Stimulated activated CD4-positive, alpha-beta T cell treated with anti-CD3 and anti-CD28 coated beads, Interleukin-4, amount 100 ng/mL, for 4 hours (primary cell): Measurements from ENCODE around the gene PLEKHA6.
A peak's percentile ranks its signal among the peaks of the same experiment; 100 is the strongest.

Experiments
- DNase-seq, 2 experiments: peaks; one replicate each; pipeline ENCODE4 v3.0.0-alpha.2; 2020

The PLEKHA6 gene

DNA sequence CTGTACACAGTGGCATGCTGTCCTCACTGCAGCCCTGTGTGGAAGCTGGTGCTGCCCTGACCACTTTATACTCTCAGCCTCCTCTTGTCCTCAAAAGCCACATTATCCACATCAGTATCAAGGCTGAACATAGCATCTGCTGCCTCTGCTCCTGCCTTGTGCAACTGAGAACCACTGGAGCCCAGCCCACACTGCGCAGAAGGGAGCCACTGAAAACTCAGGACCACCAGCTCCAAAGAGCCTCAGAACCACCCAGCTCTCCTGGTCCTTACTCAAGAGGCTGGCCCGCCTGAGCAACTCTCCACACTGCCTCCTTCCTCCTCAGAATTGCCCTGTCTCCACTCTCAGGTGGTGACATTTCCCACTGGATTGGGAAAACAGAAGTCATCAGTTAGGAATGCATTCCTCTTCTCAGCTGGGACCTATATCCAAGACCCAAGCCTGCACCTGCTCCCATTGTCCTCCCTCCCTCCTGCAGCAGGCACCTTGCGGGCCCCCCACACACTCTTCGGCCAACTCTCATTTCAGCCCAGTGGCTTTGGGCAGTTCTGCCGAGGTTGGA, 156.4 kb downstream of the PLEKHA6 start:
- DNase-seq: no peak

DNA sequence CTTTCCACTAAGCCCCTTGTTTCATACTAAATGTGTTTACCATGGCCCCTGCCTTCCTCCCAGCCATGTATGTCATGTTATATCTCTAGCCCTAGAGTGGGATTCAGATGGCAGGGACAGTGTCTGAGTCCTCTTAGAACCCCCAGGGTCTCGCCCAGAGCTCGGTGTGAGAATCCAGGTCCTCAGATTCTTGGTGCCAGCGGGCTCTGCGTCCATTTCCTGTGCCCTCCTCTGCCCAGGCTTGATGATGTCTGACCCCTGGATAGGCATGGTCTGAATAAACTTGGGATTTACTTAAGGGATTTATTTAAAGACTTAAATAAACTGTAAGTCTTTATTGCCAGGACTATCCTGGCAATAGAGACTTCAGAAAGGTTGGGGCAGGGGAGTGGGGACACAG, 157.2 kb downstream of the PLEKHA6 start:
- DNase-seq: no peak

DNA sequence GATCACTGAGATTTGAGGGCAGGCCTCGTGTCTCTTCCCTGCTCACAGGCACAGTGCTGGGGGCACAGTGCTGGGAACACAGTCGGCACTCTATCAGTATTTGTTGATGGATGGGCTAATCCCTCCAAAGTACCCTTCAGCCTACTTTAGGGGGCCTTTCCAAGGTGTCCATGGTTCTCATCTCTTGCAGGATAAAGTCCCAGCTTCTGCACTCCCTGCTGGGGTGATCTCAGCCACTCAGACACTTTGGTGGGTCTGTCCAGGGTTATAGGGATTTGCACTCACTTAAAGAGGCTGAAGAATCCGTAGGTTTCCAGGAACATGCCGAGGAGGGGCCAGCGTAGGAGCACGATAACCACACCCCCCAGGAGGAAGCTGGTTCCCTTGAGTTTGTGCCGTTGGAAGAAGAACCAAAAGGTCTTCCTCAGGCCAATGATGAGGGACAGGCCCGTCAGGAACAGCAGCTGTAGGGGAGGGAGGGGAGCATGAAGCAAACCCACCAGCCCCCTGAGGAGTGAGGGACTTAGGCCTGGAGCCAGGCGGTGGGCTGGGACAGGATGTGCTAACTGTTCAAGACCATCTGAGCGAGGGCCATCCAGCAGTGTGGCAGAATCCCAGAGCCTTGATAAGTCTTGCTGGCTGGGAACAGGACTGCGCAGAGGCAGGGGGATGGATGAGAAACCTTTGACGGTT, 158.2 kb downstream of the PLEKHA6 start:
- no peak for DNase-seq

DNA sequence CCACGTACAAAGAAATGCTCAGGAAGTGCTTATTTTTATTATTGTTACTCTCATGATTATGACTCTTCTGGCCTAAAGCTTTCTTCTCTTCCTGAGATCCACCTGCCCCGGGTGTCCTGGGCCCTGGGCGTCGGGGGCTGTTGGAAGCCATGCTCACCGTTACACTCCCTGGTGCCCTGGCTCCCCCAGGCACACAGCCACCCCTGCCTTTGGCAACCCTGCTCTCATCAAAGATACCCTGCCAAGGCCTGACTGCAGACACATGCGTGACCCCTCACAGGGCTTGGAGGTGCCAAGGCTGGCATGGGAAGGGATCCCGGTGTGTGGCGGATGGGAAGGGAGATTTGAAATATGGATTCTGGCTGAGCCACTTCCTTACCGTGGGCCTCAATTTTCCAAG, 160.2 kb downstream of the PLEKHA6 start:
- DNase-seq: no peak

DNA sequence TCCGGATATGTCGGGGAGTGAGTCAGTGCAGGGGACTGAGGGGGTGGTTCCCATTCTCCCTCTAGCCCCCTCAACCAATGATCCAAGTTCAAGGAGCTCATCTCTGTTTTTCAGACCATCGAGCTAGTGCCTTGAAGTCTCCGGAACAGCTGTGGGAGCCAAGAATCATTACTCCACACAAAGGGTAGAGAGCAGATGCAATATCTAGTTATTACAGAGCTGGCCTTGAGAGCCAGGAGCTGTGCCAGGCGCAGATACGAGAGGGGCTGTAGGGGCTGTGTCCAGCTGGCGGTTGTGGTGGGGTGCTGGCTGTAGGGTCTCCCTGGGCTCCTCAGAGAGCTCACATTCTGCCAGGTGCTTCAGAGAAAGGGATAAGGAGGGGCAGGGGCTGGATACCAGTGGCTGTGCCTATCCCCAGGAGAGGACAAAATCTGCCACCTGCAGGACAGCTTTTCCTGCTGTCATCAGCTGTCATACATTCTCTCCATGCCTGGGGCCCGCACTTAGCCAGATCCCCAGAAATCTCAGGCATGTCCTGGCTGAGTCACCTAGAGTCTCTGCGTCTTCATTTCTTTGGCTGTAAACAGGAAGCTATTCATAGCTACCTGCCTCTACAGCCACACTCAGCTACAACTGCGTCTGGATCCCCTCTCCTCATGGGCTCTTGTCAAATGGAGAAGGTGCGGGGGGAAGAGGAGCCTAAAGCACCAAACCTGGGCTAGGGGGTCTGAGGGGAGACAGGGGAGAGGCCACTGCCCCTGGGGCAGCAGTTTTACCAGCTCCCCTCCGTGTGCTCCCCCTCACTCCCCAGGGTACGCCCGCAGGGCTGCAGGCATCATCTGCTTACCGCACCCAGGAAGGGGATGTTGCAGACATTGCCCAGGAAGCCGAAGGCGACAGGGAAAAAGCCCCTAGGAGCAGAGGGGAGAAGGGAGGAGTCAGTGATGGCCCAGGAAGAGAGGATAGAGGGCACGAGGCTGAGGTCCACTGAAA, 161.1 kb downstream of the PLEKHA6 start:
- no peak for DNase-seq

DNA sequence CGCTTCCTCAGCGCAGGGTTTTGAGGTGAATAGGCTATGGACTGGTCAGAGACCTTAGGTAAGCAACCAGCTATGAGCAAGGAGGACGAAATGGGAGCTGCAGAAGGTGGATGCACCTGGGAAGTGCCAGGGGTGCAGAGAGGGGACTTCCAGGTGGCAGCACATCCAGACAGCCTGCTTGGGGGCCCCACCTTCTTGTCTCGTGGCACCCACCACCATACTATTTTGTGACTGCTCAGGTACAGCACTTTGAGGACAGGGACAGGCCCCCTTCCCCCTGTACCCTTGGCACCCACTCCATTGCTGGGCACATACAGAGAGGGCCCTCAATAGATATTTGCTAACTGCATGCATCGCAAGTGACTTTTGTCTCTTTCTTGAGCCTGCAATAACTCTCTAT, 162.7 kb downstream of the PLEKHA6 start:
- DNase-seq: no peak

DNA sequence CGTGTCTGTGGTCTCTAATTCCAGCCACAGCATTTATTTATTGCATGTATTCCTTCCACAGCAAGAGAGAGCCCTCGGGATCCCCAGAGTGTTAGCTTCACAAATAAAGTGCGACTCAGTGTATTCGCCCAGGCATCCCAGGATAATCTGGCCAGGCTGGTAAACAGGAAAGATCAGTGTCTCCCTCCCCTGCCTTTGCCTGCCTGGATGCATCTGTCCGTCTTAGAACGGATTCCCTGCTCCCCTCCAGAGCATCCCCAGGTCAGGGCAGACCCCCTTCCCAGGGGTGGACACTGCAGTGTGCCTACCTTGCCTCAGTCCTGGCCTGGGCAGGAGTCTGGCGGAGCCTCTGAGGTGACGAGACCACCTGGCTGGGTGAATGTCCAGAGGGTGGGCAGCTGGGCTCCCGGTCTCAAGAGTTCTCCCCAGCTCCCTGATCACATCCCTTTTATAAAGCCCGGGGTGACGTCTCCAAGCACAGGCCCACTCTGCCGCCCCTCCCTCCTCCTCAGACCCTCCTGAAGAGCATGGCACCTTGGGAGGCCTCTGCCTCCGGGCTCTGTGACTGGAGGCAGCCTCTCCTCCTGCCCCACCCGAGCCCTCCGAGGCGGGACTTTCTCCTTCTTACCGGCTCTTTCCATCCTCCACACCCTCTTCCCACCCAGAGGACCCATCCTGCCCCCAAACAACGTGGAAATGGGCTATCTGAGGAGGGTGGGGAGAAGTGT, 163.5 kb downstream of the PLEKHA6 start, which contains the start of gene KISS1:
Gene KISS1, minus strand, starts transcription at position 424 of the 728 bp plus-strand sequence. CDS start 3,615 bp downstream, outside the sequence.
- DNase-seq: no peak

DNA sequence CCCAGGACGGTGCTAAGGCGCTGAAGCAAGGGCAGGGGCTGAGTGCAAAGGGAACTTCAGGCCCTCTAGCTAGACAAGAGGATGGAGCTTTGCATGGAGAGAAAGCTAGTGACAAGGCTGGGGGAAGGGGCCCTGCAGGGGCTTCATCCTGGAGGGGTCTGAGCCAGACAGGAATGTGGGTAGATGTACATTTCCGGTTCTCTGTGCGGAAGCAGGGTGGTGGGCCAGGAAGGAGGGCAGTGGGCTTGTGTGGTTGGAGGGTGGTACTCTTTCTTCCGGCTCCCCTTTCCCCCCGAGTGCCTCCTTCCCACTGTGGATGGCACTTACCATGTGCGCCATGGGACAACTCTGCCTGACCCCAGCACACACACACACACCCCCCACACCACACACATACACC, 165.0 kb downstream of the PLEKHA6 start:
- DNase-seq: no peak

DNA sequence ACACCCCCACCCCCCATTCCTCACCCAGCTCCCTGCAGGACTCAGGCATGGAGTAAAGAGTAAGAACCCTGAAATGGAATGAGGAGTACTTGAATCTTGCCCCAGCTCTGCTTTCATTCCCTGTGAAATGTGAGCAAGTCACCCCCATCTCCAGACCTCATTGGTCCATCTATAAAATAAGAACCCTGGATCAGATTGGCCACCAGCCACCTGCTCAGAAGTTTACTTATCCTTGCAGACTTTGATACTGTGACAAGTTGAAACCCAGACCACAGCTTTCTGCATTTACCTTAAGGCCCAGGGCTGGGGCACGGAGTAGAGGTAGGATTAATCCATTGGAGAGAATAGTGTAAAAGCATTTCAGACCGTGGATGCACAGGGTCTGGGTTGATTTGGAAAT, 165.6 kb downstream of the PLEKHA6 start:
- DNase-seq: no peak

DNA sequence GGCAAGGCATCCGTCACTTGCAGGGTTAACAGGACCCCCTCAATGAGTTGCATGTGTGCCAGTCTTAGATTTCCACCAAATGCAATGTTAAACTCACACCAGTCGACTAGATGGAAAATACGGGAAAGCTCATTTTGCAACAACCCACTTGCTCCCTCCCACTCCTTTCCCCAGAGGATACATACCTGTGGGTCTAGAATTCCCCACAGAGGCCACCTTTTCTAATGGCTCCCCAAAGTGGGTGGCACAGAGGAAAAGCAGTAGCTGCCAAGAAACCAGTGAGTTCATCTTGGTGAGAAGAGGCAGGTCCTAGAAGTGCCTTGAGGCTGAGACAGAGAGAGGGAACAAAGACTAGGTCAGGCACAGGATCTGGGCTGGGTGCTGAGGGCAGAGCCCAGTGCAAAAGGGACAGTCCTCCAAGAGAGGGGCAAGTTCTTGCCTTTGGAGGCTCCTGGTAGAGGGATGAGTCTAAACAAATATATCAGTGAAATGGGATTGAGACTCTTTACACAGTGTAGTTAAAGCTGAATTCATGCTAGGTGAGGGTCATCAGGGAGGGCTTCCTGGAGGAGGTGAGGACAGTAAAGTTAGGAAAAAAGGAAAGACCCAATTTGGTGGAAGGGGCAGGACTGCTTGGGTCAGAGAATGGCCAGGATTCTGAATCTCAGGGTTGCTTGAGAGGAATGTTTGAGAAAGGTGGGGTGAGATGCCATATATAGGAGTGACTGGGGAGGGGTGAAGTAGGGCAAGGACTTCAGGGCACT, 167.0 kb downstream of the PLEKHA6 start:
- DNase-seq: no peak

DNA sequence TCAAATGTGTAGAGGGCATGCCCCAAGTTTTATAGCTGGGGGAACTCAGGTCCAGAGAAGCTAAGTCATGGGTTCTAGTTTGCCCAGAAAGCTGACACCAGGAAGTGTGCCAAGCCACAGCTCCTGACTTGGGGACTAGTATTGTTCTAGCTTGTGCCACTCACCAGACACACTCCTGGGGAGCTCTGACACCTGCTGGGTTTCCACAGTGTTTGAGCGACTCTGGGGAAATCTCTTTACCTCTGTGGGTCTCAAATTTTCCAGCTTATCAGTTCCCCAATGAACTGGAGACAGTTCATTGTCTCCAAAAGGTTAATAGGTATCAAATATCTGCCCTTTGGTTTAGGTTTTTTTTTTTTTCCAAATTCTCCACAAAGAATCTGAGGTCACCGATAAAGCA, 167.7 kb downstream of the PLEKHA6 start:
- DNase-seq: no peak

DNA sequence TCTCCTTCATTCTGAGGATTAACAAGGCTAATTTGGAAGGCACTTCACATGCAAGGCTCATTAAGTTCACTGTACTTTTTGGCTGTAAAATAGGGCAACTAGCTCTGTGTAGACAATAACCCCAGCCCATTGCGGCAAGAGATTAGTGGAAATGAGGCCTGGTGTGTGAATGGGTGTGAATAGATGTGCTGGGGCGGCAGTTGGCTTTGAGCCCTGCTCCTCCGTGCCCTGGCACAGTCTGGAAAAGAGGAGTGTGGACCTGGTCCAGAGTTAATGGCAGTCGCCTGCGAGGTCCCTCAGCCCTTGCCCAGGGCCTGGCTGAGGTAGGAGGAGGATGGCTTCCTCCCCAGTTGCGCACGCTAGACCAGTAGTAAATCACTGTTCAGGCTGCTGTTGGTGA, 168.3 kb downstream of the PLEKHA6 start:
- DNase-seq: no peak

DNA sequence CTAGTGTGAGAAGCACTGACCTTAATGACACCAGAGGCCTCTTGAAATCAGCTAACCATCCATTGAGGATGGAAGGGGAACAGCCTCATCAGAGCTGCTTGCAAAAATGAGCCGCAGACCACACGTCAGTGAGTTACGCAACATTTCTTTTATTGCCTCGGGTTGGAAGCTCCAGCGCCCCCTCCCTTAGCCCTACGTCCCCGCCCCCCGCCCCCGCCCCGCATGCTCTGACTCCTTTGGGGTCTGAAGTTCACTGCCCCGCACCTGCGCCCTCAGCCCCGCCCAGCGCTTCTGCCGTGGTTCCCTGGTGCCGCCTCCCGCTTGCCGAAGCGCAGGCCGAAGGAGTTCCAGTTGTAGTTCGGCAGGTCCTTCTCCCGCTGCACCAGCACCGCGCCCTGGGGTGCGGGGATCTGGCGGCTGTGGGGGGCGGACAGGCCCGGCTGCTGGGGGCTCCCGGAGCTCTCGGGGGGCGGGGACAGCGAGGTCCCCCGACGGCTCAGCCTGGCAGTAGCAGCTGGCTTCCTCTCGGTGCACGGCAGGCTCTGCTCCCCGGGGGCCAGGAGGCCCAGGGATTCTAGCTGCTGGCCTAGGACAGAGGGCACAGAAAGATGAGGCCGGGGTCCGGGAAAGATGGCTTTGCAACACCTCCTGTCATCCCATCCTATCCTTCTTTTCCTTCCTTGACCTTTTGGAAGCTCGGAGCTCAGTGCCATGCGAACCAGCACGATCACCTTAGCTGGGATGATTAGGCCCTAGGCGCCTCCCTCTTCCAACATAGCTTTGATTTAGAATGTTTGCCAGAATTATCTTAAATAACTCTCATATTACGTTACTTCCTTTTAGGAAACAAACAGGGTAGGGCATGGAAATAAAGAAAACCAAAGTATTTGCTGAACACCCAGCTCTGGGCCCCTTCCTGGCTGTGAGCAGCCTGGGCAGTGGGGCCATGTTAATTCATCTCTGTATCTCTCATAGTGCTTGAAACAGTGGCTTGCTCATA, 169.2 kb downstream of the PLEKHA6 start:
- DNase-seq: peak; percentile 10 to 14

DNA sequence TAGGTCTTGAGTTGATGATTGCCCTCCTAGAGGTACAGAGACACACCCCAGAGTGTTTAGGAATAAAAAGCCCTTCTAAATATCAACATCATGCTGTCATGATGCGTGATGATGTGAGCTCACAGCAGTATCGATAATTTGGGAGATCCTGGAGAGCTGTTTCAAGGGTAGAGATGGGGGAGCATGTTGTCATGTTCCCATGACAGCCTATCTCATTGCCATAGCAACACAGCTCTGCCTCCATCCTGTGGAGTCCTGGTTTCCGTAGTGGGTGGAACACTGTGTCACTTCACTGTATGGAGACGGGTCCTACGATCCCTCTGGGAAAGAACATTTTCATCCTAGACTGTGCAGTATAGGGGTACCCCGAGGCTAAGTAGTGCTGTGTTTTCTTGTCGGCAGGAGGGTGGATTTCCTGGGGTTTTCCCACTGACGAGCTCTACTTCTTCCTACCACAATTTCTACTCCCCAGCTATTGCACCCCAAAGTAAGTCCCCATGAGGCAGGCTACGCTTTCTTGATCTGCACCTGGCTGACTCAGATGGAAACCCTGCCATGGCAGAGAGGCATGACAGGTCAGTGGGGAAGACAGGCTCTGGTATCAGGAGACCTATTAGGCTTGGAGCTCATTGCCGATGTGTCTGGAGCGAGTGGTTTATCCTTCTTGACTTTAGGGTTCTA, 170.6 kb downstream of the PLEKHA6 start:
- DNase-seq: no peak

DNA sequence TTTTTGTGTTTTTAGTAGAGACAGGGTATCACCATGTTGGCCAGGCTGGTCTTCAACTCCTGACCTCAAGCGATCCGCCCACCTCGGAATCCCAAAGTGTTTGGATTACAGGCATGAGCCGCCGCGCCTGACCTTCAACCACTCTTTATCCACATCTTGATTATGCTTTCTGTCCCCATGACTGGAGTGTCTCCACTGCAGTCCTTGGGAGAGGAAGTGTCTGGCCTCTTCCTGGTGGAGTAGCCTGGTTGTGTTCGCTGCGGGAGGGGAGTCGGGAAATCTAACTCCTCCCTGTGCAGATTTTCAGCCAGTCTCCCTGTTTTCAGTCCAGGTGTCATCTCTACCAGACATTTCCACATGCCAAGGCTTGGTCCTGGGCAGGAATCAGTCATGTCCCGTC, 173.1 kb downstream of the PLEKHA6 start:
- no peak for DNase-seq

DNA sequence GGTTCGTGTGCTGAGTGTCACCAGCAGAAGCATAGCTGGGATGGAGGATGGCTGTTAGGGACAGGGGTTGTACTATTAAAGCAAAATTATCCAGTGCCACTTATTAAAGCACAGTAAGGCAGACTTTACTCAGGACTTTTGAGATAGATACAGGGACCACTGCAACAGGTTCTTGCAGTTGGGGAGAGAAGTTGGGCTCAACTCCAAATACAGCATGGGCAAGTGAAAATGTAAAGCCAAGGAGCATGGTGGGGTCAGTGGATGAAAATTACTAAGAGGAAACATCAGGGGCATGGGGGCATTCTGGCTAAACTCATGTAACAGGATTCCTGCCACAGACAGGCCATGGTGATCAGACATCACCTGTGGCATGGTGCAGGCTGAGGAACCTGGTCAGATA, 178.6 kb downstream of the PLEKHA6 start:
- no peak for DNase-seq

DNA sequence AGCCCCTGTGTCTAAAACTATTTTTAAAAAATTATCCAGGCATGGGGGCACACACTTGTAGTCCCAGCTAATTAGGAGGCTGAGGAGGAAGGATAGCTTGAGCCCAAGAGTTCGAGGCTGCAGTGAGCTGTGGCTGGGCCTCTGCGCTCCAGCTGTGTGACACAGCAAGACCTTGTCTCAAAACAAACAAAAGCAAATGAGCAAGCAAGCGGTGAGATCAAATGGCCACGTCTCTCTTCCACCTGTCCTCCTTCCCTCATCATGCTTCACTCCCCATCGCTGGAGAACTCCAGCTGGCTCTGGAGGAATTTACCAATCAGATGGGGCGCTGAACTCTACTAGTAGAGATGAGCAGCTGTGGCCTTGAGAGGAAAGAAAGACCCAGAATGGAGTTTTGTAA, 179.6 kb downstream of the PLEKHA6 start:
- DNase-seq: no peak

DNA sequence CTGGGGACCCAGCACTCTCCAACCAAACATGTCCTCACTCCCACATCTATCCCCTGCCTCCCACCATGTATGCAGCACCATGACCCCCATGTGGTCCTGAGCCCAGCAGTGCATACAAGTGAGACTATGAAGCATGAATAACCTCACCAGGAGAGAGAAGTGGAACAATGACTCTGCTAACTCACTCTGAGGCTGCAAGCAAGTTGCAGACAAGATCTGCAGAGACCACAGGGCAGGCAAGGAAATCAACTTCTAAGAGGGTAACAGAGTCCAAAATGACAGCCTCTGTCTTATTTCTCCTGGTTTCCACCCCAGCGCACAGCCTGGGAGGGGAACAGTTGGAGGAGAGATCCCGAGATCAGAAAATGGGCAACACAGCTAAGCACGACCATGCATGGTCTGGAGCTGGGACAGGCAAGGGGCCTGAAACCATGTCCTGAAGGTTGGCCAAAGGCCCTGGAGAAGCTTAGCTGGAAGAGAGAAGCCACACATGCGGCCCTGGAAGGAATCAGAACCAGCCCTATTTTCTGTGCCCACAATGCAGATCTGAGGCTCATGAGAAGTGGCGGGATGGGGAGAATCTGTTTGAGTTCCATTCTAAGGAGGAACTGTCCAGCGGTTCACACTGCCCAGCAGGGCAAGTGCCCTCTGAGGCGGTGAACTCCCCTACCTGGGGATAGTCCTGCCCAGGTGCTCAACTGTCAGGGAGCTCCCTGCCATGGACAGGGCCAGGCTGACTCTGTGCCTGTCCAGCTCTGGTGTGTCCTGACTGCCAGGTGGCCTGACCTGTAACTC, 181.0 kb downstream of the PLEKHA6 start:
- DNase-seq: no peak

DNA sequence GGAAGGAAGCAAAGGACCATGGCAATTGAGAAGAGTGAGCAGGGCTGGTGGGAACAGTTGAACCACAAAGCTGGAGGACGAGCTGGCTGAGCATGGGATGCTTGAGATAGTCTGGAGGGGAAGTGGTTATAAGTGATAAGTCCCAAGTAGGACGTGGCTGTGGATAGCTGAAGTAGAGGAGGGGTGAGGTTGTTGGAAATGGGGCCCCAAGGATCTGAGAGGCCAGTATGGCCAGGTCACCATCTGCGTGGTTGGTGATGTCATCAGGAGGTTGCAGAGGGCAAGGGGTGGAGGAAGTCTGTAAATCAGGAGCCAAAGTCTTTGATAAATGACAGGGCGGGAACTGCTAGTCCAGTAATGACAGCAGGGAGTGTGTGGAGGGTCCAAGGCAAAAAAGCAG, 182.6 kb downstream of the PLEKHA6 start:
- DNase-seq: no peak
